ENCODE results near the gene NRIP1.

NRIP1 gene

DNA sequence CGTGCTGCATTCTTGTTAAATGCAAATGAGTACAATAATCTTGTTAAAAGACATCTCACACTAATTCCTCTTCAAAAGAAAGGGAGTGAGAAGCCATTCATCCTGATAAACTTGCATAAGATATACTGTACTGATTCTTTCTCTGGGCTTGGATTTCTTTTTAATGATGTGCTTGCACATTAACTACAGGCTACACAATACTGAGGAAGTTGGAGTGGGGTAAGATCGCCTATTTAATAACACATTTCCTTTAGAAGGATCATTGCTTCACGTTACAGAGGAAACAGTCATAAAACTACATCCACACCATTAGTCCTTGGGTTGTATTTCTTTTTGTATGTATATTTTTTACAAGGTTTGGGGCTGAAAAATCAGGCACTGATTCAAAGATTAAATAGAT is 36.6 kb downstream of the NRIP1 start:
- Histone ChIP-seq H4K20me1 (ENCODE audit: control insufficient read depth, insufficient read depth, low read depth, low read length) (no peaks in the 10 kb centered on the region), H3K27ac (ENCODE audit: low read depth, low read length) (no peak overlapping the region), H3K4me1 (ENCODE audit: control insufficient read depth, low read length) (no peaks in the 10 kb centered on the region), H3K27me3 (ENCODE audit: control insufficient read depth, low read length) (no peaks in the 10 kb centered on the region), H3K9me2 (replicated peaks; ENCODE audit: control insufficient read depth, low read length) (no peaks in the 10 kb centered on the region), H3K36me3 (ENCODE audit: control insufficient read depth, low read length) (no peaks in the 10 kb centered on the region), H3K9me3 (ENCODE audit: control insufficient read depth, insufficient read depth, low read length) (no peaks in the 10 kb centered on the region), H3K4me3 (ENCODE audit: low read length) (no peak overlapping the region), H3K4me2 (ENCODE audit: low read length) (no peak overlapping the region), H3K79me2 (ENCODE audit: control insufficient read depth, low read length) (no peaks in the 10 kb centered on the region), H3F3A (ENCODE audit: control insufficient read depth, insufficient read depth) (no peaks in the 10 kb centered on the region)
- no peak for TF ChIP-seq EZH2phosphoT487 (IDR thresholded peaks at IDR 0.05; ENCODE audit: borderline replicate concordance, low read length)
- TF ChIP-seq, protein P1, sequence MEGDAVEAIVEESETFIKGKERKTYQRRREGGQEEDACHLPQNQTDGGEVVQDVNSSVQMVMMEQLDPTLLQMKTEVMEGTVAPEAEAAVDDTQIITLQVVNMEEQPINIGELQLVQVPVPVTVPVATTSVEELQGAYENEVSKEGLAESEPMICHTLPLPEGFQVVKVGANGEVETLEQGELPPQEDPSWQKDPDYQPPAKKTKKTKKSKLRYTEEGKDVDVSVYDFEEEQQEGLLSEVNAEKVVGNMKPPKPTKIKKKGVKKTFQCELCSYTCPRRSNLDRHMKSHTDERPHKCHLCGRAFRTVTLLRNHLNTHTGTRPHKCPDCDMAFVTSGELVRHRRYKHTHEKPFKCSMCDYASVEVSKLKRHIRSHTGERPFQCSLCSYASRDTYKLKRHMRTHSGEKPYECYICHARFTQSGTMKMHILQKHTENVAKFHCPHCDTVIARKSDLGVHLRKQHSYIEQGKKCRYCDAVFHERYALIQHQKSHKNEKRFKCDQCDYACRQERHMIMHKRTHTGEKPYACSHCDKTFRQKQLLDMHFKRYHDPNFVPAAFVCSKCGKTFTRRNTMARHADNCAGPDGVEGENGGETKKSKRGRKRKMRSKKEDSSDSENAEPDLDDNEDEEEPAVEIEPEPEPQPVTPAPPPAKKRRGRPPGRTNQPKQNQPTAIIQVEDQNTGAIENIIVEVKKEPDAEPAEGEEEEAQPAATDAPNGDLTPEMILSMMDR (IDR thresholded peaks at IDR 0.05; ENCODE audit: low read depth, low read length, poor library complexity, severe bottlenecking) = no peak

DNA sequence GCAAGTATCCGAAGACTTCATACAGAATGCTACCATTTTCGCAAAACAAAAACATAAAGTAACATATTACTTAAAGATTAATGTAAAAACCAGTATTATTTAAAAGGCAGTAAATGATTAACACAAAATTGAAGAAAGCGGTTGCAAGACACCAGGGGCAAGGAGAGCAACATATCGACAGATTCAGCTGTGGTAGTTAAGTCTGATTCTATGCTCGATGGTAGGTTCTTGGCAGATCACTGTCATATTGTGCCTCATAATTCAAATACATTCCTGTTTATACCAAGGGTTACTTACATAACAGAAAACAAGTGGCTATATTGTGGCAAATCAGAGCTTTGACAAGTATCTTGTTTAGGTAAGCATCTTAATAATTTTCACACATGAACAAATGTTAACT is 37.7 kb downstream of the NRIP1 start:
- H3K4me2 ChIP-seq (ENCODE audit: low read length) = no peak overlapping the region
- no peaks in the 10 kb centered on the region for H3K79me2 ChIP-seq (ENCODE audit: control insufficient read depth, low read length)
- no peaks in the 10 kb centered on the region for H3K36me3 ChIP-seq (ENCODE audit: control insufficient read depth, low read length)
- H4K20me1 ChIP-seq (ENCODE audit: control insufficient read depth, insufficient read depth, low read depth, low read length) = no peaks in the 10 kb centered on the region
- no peaks in the 10 kb centered on the region for H3K4me1 ChIP-seq (ENCODE audit: control insufficient read depth, low read length)
- H3K4me3 ChIP-seq (ENCODE audit: low read length) = no peak overlapping the region
- H3K27me3 ChIP-seq (ENCODE audit: control insufficient read depth, low read length) = no peaks in the 10 kb centered on the region
- H3F3A ChIP-seq (ENCODE audit: control insufficient read depth, insufficient read depth) = no peaks in the 10 kb centered on the region
- no peaks in the 10 kb centered on the region for H3K9me3 ChIP-seq (ENCODE audit: control insufficient read depth, insufficient read depth, low read length)
- no peak overlapping the region for H3K27ac ChIP-seq (ENCODE audit: low read depth, low read length)
- no peaks in the 10 kb centered on the region for H3K9me2 ChIP-seq (replicated peaks; ENCODE audit: control insufficient read depth, low read length)
- TF ChIP-seq EZH2phosphoT487 (IDR thresholded peaks at IDR 0.05; ENCODE audit: borderline replicate concordance, low read length) = no peak
- TF ChIP-seq, protein P1 (IDR thresholded peaks at IDR 0.05; ENCODE audit: low read depth, low read length, poor library complexity, severe bottlenecking) = no peak

DNA sequence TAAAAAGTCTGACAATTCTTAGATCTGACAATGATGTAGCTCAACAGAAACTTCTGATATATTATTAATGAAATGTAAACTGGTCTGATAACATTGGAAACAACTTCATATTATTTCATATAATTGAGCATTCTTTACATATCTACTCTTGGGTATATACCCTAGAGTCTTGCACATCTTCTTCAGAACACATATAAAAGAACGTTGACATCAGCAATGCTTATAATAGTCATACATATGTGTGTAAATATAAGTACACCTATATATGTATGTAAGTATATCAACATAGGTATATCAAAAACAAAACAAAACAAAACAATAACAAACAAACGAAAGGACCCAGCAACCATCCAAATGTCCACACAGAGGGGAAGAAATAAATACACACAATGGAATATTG is 38.4 kb downstream of the NRIP1 start:
- Histone ChIP-seq H3K27me3 (ENCODE audit: control insufficient read depth, low read length) (no peaks in the 10 kb centered on the region), H3K27ac (ENCODE audit: low read depth, low read length) (no peak overlapping the region), H3K79me2 (ENCODE audit: control insufficient read depth, low read length) (no peaks in the 10 kb centered on the region), H3K36me3 (ENCODE audit: control insufficient read depth, low read length) (no peaks in the 10 kb centered on the region), H3K9me3 (ENCODE audit: control insufficient read depth, insufficient read depth, low read length) (no peaks in the 10 kb centered on the region), H3K9me2 (replicated peaks; ENCODE audit: control insufficient read depth, low read length) (no peaks in the 10 kb centered on the region), H3K4me1 (ENCODE audit: control insufficient read depth, low read length) (no peaks in the 10 kb centered on the region), H3K4me2 (ENCODE audit: low read length) (no peak overlapping the region), H3F3A (ENCODE audit: control insufficient read depth, insufficient read depth) (no peaks in the 10 kb centered on the region), H4K20me1 (ENCODE audit: control insufficient read depth, insufficient read depth, low read depth, low read length) (no peaks in the 10 kb centered on the region), H3K4me3 (ENCODE audit: low read length) (no peak overlapping the region)
- TF ChIP-seq, protein P1 (IDR thresholded peaks at IDR 0.05; ENCODE audit: low read depth, low read length, poor library complexity, severe bottlenecking) = no peak
- no peak for TF ChIP-seq EZH2phosphoT487 (IDR thresholded peaks at IDR 0.05; ENCODE audit: borderline replicate concordance, low read length)

DNA sequence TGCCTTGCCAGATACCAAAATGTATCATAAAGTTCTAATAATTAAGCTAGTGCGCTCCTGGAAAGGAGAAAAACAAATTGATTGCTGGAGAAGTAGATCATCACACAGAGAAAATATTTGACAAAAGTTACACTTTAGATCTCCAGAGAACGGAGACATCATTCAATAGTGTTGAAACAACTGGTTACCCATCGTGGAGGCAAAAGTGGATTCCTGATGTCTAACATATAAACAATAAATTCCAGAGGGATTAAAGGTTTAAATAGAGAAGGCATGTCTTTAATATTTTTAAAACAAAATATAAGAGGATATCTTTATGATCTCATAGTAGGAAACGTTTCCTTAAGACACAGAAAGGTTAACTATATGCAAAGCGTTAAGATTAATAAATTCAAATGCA is 41.0 kb downstream of the NRIP1 start:
- no peaks in the 10 kb centered on the region for H3K27me3 ChIP-seq (ENCODE audit: control insufficient read depth, low read length)
- TF ChIP-seq EZH2phosphoT487 (IDR thresholded peaks at IDR 0.05; ENCODE audit: borderline replicate concordance, low read length) = no peak
- TF ChIP-seq, protein P1 (IDR thresholded peaks at IDR 0.05; ENCODE audit: low read depth, low read length, poor library complexity, severe bottlenecking) = no peak
- H3K9me3 ChIP-seq (ENCODE audit: control insufficient read depth, insufficient read depth, low read length) = no peaks in the 10 kb centered on the region
- no peaks in the 10 kb centered on the region for H3K79me2 ChIP-seq (ENCODE audit: control insufficient read depth, low read length)
- no peak overlapping the region for H3K4me3 ChIP-seq (ENCODE audit: low read length)
- H3K36me3 ChIP-seq (ENCODE audit: control insufficient read depth, low read length) = no peaks in the 10 kb centered on the region
- no peak overlapping the region for H3K27ac ChIP-seq (ENCODE audit: low read depth, low read length)
- no peaks in the 10 kb centered on the region for H4K20me1 ChIP-seq (ENCODE audit: control insufficient read depth, insufficient read depth, low read depth, low read length)
- no peaks in the 10 kb centered on the region for H3F3A ChIP-seq (ENCODE audit: control insufficient read depth, insufficient read depth)
- H3K4me2 ChIP-seq (ENCODE audit: low read length) = no peak overlapping the region
- H3K9me2 ChIP-seq (replicated peaks; ENCODE audit: control insufficient read depth, low read length) = no peaks in the 10 kb centered on the region
- H3K4me1 ChIP-seq (ENCODE audit: control insufficient read depth, low read length) = no peaks in the 10 kb centered on the region

Data from DOHH2 (cell line).